IPS DF 4.7 (cell line): ENCODE results near the gene MYH13.
"Not testable (repeated sequence)": the region's sequence is repeated elsewhere in the genome, so short reads cannot be mapped to it uniquely, and the experiment has no call there.

Experiments used
- DNase-seq: peaks from one replicate; pipeline ENCODE4 v3.0.0-alpha.2; 2013; ENCODE audit warnings: low spot score; ENCODE audit errors: extremely low read depth

The MYH13 gene

GRCh38 chr17:10304758-10305300, 68.0 kb downstream of the MYH13 start:
- DNase-seq, result no peak

DNA sequence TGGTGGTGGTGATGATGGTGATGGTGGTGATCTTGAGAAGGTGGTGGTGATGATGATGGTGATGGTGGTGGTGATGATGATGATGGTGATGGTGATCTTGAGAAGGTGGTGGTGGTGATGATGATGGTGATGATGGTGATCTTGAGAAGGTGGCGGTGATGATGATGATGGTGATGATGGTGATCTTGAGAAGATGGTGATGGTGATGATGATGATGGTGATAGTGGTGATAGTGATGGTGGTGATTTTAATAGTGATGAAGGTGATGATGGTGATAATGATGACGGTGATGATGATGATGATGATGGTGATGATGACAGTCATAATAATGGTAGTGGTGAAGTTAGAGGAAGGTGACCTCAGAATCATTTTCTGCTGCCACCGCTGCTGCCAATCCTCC, 75.1 kb downstream of the MYH13 start:
- DNase-seq, result no peak

DNA sequence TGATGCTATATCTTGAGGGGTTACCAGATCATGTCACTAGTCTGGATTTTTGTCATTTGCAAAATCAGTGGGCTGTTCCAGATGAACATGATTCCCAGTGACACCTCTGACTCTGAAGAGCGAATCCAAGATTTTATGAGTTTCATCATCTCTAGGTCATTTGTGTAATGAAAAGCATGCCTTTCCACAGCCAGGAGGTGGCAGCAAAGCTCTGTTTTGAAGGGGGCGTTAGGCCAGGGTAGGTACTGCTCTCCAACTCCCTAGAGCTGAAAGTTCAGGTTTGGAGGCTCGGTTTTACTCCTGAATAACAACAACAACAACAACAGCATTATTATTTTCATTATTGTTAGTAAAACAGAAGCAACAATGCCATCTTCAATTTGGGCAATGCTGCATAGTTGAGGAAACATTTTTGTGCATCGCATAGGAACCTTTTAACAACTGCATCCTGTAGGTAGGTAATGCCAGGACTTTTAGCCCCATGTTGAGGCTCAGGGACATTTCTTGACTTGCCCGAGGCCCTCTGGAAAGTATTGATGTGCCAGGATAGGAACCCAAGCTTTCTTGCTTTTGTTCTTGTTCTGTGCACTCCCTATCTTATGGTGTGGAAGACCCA, 77.0 kb downstream of the MYH13 start:
- DNase-seq, result no peak

DNA sequence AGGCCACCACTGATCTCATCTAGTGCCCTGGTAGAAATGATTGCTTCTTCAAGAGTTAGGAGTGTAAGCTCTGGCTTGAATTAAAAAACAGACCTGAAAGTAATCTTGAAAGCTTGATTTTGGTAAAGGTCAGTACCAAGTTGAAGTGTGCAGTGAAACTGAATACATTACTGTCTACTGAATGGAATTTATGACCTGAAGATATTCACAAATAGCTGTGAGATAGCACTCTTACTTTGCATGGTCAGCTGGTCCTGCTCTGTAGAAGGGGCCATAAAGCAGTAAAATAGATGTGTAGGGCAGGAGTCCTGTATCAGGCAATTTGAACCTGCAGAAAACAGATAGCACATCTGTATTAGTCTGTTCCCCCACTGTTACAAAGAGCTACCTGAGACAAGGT, 78.6 kb downstream of the MYH13 start:
- DNase-seq, result no peak

- no peak for DNase-seq
These were observed 80.5 kb downstream of the MYH13 start for GRCh38 chr17:10292057-10292937.

DNA sequence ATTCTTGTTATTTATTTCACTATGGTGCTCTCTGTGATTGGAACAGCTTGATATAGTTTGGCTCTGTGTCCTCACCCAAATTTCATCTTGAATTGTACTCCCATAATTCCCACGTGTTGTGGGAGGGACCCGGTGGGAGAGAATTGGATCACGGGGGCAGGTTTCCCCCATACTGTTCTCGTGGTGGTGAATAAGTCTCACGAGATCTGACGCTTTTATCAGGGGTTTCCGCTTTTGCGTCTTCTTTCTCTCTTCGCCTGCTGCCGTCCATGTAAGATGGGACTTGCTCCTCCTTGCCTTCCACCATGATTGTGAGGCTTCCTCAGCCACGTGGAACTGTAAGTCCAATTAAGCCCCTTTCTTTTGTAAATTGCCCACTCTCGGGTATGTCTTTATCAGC, 81.2 kb downstream of the MYH13 start:
- not testable (repeated sequence) for DNase-seq

DNA sequence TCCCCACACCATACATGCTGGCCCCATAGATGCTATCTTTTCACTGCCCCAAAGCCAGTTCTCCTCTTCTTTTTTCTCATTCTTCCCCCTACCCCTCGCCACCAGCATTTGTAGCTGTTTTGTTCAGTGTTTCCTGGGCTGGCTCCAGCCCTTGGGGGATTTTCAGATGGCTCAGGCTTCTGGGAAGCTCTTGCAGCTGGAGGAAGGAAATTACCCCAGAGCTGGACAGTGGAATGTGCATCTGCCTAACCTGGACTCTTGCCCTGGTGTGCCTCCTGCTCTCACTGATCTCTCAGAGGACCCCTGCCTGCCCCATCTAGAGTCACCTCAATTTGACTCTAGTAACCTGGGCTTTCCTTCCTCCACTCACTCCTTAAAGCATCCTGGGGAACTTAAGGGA, 82.8 kb downstream of the MYH13 start:
- DNase-seq, result no peak

GRCh38 chr17:10286324-10286723, 86.5 kb downstream of the MYH13 start:
- DNase-seq, result no peak

DNA sequence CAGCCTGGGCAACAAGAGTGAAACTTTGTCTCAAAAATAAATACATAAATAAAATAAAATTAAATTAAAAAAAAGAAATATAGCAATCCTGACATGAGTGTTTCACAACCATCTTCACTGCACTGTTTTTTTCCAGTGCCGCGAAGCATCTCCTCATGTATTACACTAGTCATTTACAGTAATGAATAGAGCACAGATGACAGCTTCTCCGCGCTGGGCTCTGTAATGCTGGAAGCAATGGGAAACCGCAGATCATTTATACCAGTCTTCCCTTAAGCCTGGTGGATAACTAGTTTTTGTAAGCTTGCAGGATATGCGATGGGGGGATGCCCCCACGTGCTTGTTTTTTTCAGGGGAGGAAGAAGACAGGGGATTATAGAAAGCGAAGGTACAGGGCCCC, 86.9 kb downstream of the MYH13 start:
- DNase-seq, result no peak

GRCh38 chr17:10280068-10280467, 92.7 kb downstream of the MYH13 start:
- no peak for DNase-seq

DNA sequence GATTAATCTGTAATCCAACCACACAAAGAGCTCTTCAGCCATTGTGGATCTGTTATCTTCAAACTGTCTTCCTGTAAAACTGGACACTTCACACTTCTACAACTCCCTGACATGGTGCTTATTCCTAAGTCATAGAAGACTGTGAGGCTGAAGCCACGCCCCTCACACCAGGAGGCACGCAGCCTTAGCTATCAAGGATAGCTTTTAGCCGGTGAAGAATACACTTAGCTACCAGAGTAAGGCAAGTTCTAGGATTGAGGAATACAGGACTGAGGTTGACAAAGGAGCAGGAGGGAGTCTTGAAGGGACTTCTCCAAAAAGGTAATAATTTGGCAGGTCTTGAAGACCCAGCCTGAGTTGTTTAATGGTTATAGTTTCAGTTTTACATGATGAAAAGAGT, 94.6 kb downstream of the MYH13 start:
- no peak for DNase-seq

DNA sequence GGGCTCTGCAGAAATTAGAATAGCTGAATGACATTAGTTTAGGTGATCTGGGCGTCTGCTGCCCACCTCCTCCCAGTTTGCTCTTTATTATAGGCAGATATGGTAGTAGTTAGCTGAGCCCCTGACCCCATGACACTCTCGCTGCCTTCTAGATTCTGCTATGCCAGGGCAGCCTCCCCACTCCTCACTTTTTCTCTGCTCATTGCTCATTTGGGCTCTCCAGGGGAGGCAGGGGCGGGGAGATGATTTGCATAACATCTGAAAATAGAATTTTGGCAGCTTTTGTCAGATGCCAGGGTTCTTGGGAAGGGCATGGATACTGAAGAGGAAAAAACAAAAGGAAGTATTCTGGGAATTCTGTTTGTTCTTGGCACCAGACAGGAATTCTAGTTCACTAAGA, 96.4 kb downstream of the MYH13 start:
- no peak for DNase-seq

DNA sequence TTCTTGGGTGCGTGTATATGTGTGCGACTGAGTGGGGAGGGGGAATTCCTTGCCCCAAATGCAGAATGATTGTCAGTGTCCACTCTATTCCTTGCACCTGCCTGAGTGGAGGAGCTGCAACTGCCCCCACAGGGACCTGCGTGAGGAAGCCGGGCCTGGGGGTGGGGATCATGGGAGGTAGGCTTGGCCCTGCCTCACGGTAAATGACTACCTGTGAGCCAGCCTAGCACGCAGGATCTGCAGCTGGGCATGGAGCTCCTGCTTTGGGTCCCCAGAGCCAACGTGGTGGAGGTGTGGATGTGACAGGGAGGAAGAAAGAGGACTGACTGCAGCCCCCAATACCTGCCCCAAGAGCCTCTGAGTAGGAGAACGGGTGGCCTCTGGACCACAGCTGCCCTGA, 97.4 kb downstream of the MYH13 start:
- DNase-seq, result no peak

- no peak for DNase-seq
These were observed 101.7 kb downstream of the MYH13 start for GRCh38 chr17:10271106-10271562.

DNA sequence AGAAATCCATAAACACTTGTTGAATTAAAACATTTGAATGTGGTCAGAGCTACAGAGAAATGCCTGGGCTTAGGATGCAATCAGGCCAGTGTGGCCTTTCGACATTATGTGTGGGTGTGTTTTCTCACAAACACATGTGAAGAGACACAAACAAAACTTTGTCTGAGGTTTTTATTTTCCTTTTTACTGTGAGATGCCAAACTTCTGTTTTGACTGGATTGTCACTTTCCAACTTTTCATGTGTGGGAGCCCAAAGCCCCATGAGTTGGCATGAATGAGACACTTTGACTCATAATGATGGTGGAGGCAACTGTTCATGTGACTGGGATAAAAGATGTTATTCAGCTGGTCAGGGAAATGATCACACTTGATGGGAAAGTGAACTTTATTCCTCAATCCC, 102.5 kb downstream of the MYH13 start:
- DNase-seq, result no peak

GRCh38 chr17:10268005-10268404, 104.8 kb downstream of the MYH13 start:
- no peak for DNase-seq

DNA sequence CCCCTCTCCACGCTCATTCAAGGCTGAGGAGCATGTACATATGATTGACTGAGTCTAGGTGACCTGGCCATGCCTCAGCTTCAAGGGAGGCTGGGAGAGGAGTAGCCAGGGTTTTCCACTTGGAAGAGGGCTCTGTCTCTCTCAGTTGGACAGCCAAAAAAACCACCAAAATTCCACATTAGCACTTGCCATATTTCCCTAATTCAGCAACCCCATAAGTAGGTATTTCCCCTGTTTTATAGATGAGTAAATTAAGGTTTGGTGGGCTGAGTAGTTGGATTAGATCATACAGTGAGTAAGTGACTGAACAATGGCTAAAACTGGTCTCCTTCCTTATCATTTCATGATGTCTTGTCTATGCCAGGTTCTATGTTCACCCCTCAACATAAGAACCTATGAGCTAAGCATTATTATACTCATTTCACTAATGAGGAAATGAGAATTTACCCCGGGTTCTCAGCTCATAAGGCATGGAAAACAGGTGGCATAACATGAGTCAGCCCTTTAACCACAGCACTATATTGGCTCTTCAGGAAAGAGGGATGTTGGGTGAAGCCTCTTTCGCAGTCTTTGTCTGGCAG, 106.4 kb downstream of the MYH13 start:
- no peak for DNase-seq

GRCh38 chr17:10265100-10265810, 107.6 kb downstream of the MYH13 start:
- no peak for DNase-seq

- no peak for DNase-seq
These were observed 108.8 kb downstream of the MYH13 start for GRCh38 chr17:10264051-10264450.

DNA sequence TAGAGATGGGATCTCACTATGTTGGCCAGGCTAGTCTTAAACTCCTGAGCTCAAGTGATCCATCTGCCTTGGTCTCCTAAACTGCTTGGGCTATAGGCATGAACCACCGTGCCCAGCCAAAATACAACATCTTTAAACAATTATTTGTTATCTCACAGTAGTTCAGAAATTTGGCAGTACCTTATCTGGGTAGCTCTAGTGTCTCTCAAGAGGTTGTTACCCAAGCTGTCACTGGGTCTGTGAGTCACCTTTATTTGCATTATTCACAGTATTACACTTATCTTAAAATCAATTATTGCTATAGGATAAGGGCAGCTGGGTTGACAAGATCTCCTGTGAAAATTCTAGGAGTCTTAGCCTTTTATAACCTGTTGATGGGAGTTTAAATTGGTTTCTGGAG, 110.4 kb downstream of the MYH13 start:
- DNase-seq, result no peak

DNA sequence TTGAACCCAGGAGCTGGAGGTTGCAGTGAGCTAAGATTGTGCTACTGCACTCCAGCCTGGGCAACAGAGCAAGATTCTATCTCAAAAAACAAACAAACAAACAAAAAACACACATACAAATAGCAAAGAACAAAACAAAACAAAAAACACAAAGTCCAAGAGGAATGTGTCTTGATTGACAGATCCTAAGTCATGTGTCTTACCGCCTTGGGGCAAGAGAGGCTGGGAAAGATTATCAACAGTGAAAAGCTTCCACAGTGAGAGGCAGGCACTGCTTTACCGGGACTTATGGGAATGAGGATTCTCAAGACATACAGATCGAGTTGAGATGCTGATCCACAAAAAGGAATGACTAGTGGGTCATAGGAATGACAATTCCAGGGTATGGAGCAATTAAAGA, 111.7 kb downstream of the MYH13 start:
- no peak for DNase-seq
